Ascending aorta (tissue), 2 donors: ENCODE measurements around the gene L2HGDH. TPM values are rescaled to one million over a fixed set of nuclear protein-coding genes. Genes with fewer than 3 reads are reported as not detected.

Experiments used
- DNase-seq, 2 donors: peaks; one replicate each; pipeline ENCODE4 v3.0.0-alpha.2; 2019; ENCODE audit warnings: low spot score in 2 of 2
- H3K27ac ChIP-seq, 2 donors: fragments of 200-600 bp; sonication (generic); one replicate each; pipeline ENCODE4 v1.5.1; 2016 to 2017; ENCODE audit warnings: mild to moderate bottlenecking in 1 of 2
- H3K27me3 ChIP-seq: fragments of 200-600 bp; sonication (generic); one replicate; pipeline ENCODE4 v1.5.1; 2017
- H3K36me3 ChIP-seq, 2 donors: fragments of 200-600 bp; sonication (generic); one replicate each; pipeline ENCODE4 v1.5.1; 2016
- H3K4me1 ChIP-seq, 2 donors: fragments of 200-600 bp; sonication (generic); one replicate each; pipeline ENCODE4 v1.5.1; 2016 to 2017; ENCODE audit warnings: mild to moderate bottlenecking in 1 of 2
- H3K4me3 ChIP-seq, 2 donors: fragments of 200-600 bp; sonication (generic); one replicate each; pipeline ENCODE4 v1.5.1; 2016 to 2017; ENCODE audit warnings: mild to moderate bottlenecking in 1 of 2
- H3K9me3 ChIP-seq, 2 donors: fragments of 200-600 bp; sonication (generic); one replicate each; pipeline ENCODE4 v1.5.1; 2016
- intact Hi-C: fragments of 100-400 bp; cut with DNase I; formaldehyde crosslinking; loops from one replicate; pipeline ENCODE4 v1.15.1; 2023
- total RNA-seq: library from RNA; depleted of rRNA; stranded (reverse); fragments of >200 nt; gene quantifications from one replicate; pipeline ENCODE4 v1.1.0, GENCODE V29; 2016
- TF ChIP-seq, protein P1 (sequence below), 3 experiments: fragments of 200-600 bp in 2 of 3; fragments of 450-650 bp in 1 of 3; sonication (generic) in 2 of 3; IDR thresholded peaks; one replicate each; pipeline ENCODE4 v1.5.1; 2016 to 2019; ENCODE audit warnings: antibody characterized with exemption in 3 of 3, mild to moderate bottlenecking in 1 of 3, moderate library complexity in 1 of 3

The L2HGDH gene
- total RNA-seq, 1 donor from 2014 or later = 1.5 TPM

DNA sequence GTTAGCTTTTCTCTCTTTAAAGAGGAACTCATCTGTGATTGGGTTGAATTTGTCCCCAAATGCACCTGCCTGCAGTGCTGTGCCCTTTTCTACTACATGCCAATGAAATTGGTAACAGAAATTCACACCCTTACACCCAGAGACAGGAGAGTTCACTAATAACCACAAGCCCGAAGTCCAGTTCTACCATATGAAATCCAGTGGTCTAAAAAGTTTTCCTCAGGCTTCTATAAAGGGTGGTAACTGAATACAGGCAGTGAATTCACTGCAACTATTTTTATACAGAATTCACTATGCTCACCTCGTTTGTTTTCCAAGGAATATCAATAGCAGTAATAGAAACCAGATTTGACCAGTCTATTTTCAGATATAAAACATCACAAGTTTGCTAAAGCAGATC, 49.2 kb downstream of the L2HGDH start:
- Histone ChIP-seq H3K36me3 (peaks cover 0 to 9% of the 10 kb centered on the region in 2 donors), H3K27ac (no peak overlapping the region), H3K27me3 (no peaks in the 10 kb centered on the region), H3K4me3 (no peak overlapping the region), H3K9me3 (no peaks in the 10 kb centered on the region), H3K4me1 (no peaks in the 10 kb centered on the region)
- intact Hi-C loops = no loop called here
- DNase-seq = no peak
- TF ChIP-seq, protein P1, sequence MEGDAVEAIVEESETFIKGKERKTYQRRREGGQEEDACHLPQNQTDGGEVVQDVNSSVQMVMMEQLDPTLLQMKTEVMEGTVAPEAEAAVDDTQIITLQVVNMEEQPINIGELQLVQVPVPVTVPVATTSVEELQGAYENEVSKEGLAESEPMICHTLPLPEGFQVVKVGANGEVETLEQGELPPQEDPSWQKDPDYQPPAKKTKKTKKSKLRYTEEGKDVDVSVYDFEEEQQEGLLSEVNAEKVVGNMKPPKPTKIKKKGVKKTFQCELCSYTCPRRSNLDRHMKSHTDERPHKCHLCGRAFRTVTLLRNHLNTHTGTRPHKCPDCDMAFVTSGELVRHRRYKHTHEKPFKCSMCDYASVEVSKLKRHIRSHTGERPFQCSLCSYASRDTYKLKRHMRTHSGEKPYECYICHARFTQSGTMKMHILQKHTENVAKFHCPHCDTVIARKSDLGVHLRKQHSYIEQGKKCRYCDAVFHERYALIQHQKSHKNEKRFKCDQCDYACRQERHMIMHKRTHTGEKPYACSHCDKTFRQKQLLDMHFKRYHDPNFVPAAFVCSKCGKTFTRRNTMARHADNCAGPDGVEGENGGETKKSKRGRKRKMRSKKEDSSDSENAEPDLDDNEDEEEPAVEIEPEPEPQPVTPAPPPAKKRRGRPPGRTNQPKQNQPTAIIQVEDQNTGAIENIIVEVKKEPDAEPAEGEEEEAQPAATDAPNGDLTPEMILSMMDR (IDR thresholded peaks at IDR 0.05) = no peak

DNA sequence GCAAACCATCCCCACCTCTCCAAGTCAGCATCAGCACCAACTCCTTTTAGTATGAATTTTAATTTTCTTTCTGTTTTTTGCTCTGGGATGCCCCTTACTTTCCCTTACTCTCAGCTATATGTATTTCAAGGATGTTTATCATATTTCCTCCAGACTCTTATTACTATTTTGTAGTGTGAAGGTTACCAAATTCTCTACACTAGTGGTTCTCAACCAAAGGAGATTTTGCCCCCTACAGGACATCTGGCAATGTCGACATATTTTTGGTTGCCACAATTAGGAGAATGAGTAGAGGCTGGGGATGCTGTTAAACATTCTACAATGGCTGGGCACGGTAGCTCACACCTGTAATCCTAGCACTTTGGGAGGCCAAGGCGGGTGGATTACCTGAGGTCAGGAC, 51.5 kb downstream of the L2HGDH start:
- intact Hi-C loops = no loop called here
- Histone ChIP-seq H3K27me3 (no peaks in the 10 kb centered on the region), H3K4me1 (no peaks in the 10 kb centered on the region), H3K9me3 (no peaks in the 10 kb centered on the region), H3K4me3 (no peak overlapping the region), H3K36me3 (peaks cover 0 to 4% of the 10 kb centered on the region in 2 donors), H3K27ac (no peak overlapping the region)
- DNase-seq = no peak
- TF ChIP-seq, protein P1 (IDR thresholded peaks at IDR 0.05) = peak in 1 of 3 experiments; percentile 43

DNA sequence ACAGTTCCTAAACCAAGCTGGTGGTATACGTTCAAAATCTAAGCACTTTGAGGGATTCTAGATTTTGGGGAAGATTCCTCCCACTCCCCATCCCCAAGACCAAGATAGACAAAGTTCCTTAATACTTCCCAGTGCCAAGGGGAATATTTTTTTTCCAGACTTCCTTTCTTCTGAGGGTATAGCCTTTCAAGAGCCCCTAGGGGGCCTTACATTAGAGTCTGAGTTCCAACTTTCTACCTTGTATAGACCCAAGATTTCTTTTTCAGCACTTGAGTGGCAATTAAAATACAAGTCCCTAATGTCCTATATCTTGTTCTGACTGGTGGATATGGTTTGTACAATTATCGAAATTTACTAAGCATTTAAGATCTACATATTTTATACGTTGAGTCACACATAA, 52.0 kb downstream of the L2HGDH start:
- H3K36me3 ChIP-seq = peaks cover 0 to 4% of the 10 kb centered on the region in 2 donors
- no peaks in the 10 kb centered on the region for H3K9me3 ChIP-seq
- no peaks in the 10 kb centered on the region for H3K27me3 ChIP-seq
- H3K4me3 ChIP-seq = no peak overlapping the region
- no peak for DNase-seq
- intact Hi-C loops = no loop called here
- H3K4me1 ChIP-seq = no peaks in the 10 kb centered on the region
- TF ChIP-seq, protein P1 (IDR thresholded peaks at IDR 0.05) = no peak
- no peak overlapping the region for H3K27ac ChIP-seq

DNA sequence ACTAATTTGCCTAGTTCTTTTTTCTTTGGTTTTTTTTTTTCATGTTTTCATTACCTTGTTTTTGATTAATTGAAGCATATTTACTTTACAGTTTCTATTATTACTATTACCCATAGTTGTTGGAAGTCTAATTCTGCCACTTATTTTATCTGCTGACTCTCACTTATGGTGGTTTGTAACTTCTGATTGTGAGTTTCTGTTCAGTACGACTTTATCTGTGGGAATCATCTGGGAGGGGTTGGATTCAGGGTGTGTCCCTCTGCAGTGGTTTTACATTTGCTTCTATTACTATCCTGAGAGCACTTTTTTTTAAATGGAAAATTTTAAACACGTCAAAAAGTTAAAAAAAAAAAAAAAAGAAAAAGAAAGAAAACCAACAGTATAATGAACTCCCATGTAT, 54.3 kb downstream of the L2HGDH start:
- intact Hi-C loops = no loop called here
- TF ChIP-seq, protein P1 (IDR thresholded peaks at IDR 0.05) = no peak
- no peaks in the 10 kb centered on the region for H3K36me3 ChIP-seq
- H3K27me3 ChIP-seq = no peaks in the 10 kb centered on the region
- H3K4me3 ChIP-seq = no peak overlapping the region
- no peak overlapping the region for H3K27ac ChIP-seq
- DNase-seq = no peak
- H3K9me3 ChIP-seq = no peaks in the 10 kb centered on the region
- H3K4me1 ChIP-seq = no peaks in the 10 kb centered on the region

DNA sequence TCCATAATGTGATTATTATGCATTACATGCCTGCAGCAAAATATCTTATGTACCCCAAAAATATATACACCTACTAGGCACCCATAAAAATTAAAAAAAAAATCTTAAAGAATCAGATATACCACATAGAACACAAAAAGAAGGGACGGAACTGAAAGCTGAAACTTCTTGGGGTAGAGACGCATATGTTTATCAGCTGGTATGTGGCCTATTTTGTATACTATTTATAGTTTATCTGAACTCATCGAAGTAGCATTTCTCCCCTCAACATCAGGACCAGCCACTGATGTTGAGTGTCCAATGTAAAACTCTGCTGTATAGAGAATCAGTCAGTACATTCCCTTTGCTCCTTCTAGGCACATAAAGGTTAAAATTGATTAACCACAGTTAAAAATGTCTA, 57.8 kb downstream of the L2HGDH start:
- Histone ChIP-seq H3K4me3 (no peak overlapping the region), H3K27me3 (no peaks in the 10 kb centered on the region), H3K9me3 (no peaks in the 10 kb centered on the region), H3K36me3 (no peaks in the 10 kb centered on the region), H3K4me1 (no peaks in the 10 kb centered on the region), H3K27ac (no peak overlapping the region)
- intact Hi-C loops = no loop called here
- no peak for DNase-seq
- TF ChIP-seq, protein P1 (IDR thresholded peaks at IDR 0.05) = no peak

DNA sequence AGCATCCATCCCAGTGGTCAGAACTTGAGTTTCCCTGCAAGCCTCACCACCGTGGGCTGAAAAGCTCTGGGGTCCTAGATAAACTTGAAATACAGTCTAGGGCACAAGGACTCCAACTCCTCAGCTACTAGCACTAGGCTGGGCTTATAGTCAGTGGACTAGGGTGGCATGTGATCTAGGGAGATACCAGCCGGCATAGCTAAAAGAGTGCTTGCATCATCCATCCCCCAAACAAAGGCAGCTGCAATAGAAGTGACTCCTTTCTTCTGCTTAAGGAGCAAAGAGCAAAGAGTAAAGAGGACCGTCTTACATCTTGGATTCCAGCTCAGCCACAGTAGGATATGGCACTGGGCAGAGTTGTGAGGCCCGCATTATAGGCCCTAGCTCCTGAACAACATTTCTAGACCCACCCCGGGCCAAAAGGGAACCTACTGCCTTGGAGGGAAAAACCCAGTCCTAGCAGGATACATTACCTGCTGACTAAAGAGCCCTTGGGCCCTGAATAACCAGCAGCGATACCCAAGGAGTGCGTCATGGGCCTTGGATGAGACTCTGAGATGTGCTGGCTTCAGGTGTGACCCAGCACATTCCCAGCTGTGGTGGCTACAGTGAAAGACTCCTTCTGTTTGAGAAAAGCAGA, 62.8 kb downstream of the L2HGDH start:
- Histone ChIP-seq H3K27me3 (no peaks in the 10 kb centered on the region), H3K4me1 (no peaks in the 10 kb centered on the region), H3K27ac (no peak overlapping the region), H3K9me3 (no peaks in the 10 kb centered on the region), H3K36me3 (peaks cover 2 to 4% of the 10 kb centered on the region in 2 donors), H3K4me3 (no peak overlapping the region)
- no peak for DNase-seq
- intact Hi-C loops = no loop called here
- TF ChIP-seq, protein P1 (IDR thresholded peaks at IDR 0.05) = no peak
